NCI-H1092 (cell line): ENCODE results near the gene CFAP100.

Experiments
- DNase-seq: peaks from one replicate; lab custom pipeline; 2025; lab: John Stamatoyannopoulos, UW

Gene CFAP100

GRCh38 chr3:126376444-126376843, 18.3 kb upstream of the CFAP100 start:
- DNase-seq, result no peak

GRCh38 chr3:126377211-126377610, 17.5 kb upstream of the CFAP100 start:
- no peak for DNase-seq

GRCh38 chr3:126378341-126378751, 16.4 kb upstream of the CFAP100 start:
- no peak for DNase-seq

DNA sequence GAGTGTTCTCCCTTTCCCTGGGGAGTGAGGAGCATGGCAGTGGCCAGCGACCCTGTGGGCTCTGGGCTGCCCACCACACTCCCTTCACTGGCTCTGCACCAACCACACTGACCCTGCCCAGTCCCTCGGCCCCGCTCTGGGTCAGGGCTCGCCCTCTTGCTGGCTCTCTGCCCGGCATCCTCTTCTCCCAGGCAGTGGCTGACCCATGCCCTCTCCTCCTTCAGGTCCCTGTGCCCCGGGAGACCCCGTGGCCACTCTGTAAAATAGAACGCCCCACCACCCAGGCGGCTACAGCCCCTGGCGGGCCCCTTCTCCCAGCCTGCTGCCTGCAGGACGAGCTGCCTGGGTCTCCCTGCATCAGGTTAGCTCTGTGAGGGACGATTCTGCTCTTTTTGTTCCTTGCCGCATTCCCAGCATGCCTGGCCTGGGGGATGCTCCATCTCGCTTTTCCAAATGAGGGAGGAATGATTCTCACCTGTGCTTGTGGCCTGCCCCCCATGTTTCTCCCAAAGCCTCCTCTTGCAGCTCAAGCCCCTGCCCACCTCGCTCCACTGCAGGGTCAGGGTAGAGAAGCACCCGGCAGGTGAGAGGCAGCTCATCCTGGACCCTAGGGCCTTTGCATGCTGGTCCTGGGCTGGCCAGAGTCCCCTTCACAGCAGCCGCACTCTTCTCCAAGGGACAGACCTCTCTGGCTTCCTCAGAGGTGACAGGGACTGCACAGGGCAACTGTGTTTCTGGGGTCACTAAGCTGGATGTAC, 14.5 kb upstream of the CFAP100 start:
- no peak for DNase-seq

DNA sequence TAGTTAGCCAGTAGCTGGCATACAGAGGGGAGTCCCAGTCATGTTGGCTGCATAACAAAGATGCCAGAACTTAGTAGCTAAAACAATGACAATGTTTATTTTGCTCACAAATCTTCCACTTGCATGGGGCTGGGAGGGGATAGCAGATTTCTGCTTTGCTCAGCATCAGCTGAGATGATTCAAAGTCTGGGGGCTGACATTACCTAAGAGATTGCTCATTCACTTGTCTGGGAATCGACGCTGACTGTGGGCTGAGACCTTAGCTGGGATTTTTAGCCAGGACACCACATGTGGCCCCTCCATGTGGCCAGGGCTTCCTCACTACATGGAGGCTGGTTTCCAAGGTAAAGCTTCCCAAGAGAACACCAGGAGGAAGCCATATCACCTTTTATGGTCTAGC, 12.7 kb upstream of the CFAP100 start:
- DNase-seq, result no peak

DNA sequence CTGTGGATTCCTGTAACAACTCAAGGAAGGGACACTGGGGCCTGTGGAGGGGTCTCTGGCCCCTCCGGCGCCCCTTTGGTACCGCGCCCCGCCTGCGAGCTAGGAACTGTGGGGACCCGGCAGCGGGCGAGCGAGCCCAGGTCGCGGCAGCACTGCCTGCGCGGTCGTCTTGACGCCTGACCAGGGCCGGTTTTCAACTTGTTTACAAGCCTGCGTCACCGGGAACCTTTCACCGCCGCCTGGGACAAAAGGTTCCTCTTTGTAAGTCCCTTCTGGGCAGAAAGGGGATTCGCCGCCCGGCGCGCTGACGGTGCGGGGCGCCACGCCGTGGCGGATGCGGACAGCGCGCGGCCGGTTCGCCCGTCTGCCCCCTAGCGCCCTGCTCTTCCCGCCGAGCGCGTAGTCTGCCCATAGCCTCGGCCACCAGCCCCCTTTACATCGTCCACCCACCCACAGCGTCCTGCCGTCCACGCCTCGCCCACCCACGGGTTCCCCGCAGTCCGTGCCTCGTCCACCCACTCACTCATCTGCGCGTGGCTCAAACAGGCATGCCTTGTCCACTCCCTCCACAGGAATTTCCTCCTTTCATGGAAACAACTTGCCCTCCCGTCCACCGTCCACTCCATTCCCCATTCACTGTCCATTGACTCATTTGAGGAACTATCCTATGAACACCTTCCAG, 5.5 kb upstream of the CFAP100 start:
- DNase-seq, result peak; percentile 55

DNA sequence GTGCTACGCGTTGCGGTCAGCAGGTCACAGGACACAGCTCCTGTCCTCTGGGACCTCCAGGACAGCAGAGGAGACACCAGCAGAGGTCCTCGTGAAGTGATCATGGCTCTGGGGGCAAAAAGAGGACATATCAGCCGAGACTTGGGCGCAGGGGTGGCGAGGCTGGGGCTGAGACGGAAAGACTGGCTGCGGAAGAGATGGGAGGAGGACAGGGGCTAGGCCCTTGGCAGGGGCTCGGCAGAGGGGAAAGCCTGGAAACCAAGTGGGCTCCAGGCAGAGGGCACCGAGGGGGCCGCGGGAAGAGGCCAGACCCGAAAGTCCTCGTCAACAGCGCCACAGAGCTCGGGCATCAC, 4.9 kb upstream of the CFAP100 start:
- DNase-seq, result no peak

GRCh38 chr3:126390201-126390600, 4.5 kb upstream of the CFAP100 start:
- no peak for DNase-seq

GRCh38 chr3:126390751-126391150, 4.0 kb upstream of the CFAP100 start:
- no peak for DNase-seq

DNA sequence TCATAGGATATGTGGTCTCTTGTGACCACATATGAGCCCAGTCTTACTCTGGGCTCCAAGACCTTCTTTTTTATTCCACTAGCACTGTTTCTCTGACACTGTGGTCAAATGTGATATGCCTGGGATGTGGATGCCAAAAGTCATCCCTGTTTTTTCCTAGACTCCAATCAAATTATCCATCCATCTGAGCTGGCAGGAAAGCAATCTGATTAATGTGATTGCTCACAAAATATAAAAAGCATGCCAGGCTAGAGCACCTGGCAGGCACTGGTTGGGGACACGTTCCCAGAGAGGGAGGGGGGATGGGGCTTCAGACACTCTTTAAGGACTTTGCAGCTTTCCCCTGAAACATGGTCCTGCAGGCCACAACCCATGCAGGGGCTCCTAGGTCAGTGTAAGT, 3.1 kb upstream of the CFAP100 start:
- DNase-seq, result no peak

DNA sequence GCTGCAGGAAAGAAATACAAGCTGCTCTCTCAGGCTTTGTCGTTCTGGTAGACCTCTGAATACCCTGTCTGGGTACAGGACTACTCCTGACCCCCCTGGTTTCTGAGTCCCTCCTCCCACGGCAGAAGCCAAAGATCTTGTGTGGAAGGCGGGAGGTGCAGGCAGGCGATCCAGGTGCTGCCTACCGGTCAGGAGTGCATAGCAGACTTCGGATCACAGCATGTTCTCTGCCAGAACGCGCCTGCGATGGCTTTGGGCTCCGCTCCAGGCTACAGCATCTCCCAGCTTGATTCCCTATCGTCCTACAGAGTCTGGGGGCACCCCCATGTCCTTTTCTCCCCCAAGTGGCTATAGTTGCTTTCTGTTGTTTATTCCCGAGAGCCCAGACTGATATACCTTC, 2.5 kb upstream of the CFAP100 start:
- no peak for DNase-seq

DNA sequence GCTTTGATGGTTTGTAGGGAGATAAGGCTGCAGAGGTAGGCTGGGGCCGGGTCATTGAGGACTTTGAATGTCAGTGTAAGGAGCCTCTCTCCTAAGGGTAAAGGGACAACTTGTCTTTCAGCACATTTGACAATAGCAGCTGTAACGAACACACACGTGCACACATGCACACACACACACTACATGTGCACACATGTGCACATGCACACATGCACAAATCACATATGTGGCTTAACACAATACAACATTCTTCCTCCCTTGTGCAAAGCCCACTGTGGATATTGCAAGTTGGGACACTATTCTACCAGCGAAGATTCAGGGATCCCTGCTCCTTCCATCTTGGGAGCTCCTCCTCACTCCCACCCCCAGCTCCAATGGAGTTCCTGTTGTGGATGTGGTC, 1.1 kb upstream of the CFAP100 start:
- DNase-seq, result no peak

DNA sequence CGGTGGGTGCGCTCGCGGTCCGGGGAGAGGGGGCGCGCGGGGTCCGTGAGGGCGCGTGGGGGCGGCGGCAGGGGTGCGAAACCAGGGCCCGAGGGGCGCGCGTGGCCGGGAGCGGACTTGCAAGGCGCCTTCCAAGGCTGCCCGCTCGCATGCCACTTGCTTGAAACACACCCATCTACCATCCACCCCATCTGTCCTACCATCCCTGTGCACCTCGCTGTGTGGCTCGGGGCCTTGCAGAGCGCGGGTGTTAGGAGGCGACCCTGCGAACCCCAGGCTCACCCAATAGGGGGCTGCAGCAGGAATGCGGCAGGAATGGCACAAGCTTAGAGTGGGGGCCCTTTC, 240 bp downstream of the CFAP100 start:
- DNase-seq, result no peak

- no peak for DNase-seq
Observed at GRCh38 chr3:126395846-126396513, 1.3 kb downstream of the CFAP100 start.

DNA sequence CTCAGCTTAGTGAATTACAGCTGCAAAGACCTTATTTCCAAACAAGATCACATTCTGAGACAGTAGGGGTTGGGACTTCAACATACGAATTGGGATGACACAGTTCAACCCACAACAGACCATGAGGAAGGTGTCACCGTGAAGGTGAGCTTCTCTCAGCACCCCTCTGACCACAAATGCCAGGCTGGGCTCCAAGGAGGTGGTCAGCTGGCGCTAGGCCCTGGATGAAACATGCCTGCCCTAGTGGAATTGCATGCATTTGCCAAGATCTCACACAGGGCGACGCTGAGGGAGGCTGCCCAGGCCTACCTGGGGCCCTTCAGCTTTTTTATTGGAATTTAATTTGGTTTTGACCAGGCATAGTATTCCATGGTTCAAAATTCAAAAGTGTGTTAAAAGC, 1.8 kb downstream of the CFAP100 start:
- no peak for DNase-seq

DNA sequence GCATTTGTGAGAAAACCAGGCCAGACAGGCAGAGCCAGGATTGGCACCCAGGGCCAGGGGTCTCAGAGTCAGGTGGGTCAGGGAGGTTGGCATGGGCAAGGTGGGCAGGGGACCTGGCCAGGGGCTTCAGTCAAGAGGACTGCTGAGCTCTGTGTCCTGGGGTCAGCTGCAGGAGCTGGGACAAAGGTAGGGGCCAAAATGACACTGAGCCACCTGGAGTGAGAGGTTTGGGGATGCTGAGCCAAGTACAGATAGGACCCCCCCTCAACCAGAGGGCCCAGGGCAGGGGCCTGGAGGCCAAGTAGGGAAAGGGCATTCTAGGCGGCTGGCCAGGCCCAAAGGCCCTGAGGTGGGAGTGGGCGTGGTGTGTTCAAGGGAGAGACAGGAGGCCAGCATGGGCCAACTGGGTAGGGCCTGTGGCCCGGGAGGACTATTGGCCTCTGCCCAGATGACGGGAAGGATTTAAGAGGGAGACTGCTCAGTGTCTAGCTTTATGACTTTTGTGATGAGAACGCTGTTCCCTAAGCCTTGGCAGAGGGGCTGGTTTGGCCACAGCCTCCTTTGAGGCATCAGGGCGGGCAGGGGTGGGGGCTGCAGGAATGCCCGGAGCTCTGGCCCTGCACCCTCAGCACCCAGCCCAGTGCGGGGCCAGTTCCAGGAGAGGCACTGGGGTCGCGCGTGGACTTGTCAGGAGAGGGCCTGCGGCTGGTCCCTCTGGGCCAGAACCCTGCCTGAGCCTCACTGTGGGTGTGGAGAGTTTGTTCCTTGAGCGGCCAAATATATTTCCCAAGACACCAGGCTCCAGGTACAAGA, 3.1 kb downstream of the CFAP100 start:
- DNase-seq, result no peak

DNA sequence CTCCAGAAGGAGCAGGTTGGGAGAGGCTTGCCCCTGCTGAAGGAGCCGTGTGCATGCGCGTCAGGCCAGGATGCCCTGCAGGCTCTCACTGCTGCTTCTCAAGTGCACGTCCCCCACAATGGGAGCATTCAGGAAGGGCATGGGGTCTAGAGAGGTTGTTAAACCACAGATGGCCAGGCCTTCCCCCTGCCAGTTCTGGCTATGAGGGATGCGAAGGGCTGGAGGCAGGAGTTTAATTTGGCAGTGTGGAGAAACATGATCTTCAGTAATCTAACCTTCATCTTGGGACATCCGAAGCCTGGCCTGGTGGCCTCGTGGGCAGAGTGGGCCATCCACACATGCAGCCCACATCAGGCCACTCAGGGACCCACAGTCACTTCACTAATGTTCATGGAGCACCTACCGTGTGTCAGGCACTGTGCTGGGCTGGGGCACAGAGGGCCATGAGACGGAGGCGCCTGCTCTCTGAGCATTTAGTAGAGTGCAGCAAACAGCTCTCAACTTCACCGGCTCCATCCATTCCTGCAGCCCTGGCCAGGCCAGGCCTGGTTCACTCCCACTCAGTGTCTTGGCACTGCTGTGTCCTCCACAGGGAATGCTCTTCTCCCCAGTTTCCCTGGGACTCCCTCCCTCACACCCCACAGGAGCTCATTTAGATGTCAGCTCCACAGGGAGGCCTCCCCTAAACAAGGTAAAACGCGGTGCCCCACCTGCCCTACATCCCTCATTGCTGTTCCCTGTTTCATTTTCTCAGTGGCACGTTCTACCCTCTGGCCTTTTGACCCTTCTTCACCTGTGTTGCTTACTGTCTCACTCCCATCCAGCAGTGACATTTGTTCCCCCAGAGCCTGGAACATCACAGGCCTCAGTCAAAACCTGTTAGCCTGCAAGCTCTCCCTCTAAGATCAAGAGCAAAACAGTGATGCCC, 4.0 kb downstream of the CFAP100 start:
- no peak for DNase-seq

DNA sequence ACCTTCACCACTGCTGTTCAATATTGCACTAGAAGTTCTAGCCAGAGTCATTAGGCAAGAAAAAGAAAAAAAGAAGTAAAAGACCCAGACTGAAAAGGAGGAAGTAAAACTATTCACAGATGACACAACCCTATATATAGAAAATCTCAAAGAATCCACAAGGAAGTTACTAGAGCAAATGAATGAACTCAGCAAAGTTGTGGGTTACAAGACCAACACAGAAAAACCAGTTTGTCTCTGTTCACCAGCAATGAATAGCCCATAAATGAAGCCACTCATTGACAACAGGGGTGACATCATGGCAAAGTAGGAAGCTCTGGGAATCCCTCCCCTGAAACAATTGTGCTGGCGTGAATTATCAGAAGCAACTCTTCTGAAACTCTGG, 4.6 kb downstream of the CFAP100 start:
- no peak for DNase-seq

DNA sequence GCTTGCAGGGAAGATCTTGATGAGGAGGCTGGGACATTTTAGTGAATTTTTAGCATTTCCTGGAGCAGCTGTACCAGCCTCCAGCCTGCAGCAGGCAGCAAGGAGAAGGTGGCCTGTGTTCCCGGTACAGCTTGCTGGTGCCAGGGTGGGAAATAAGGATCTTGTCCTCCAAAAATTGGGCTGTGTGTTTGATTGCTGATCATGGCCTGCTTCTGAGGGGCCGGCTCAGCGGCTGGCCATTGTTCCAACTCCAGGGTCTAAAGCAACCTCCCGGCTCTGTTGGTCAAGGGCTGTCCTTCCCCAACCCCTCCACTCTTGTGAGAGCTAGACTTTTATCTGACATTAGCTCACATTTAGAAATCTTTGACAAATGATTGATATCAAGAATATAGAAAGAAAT, 5.0 kb downstream of the CFAP100 start:
- DNase-seq, result no peak

- no peak for DNase-seq
Observed at GRCh38 chr3:126401611-126402160, 7.0 kb downstream of the CFAP100 start.

- DNase-seq, result no peak
Observed at GRCh38 chr3:126402178-126402577, 7.5 kb downstream of the CFAP100 start.
